PFSK-1 (cell line): ENCODE results near the gene COPRS.

ENCODE experiments used
- POLR2AphosphoS5 ChIP-seq: IDR thresholded peaks from 2 replicates; pipeline ENCODE4 v1.6.1; 2012; ENCODE audit warnings: low read depth, mild to moderate bottlenecking, control low read depth, low read length, moderate library complexity
- TAF1 ChIP-seq: IDR thresholded peaks from 2 replicates; pipeline ENCODE4 v1.6.1; 2012; ENCODE audit warnings: low read length, control low read depth, borderline replicate concordance; ENCODE audit not compliant: insufficient read depth

DNA sequence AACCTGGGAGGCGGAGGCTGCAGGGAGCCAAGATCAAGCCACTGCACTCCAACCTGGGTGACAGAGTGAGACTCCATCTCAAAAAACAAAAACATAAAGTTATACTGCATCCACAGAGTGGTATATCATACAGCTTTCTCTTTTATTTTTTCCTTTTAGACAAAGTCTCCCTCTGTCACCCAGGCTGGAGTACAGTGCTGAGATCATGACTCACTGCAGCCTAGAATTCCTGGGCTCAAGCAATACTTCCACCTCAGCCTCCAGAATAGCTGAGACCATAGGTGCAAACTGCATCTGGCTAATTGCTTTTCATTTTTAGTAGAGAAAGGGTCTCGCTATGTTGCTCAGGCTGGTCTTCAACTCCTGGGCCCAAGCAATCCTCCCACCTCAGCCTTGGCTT, 10.0 kb upstream of the COPRS start:
- TF ChIP-seq POLR2AphosphoS5 (no peak), TAF1 (no peak)
